GM19397 (cell line): ENCODE measurements around the gene UCP3.
"Not testable (repeated sequence)": the region's sequence is repeated elsewhere in the genome, so short reads cannot be mapped to it uniquely, and the experiment has no call there.

Experiments used
- ATAC-seq: cut with Tn5 transposase; IDR thresholded peaks from one replicate; pipeline ENCODE4 v1.9.1; 2021; ENCODE audit warnings: mild to moderate bottlenecking, moderate library complexity; ENCODE audit not compliant: unreplicated experiment

The UCP3 gene

GRCh38 chr11:74002832-74003231, 6.1 kb downstream of the UCP3 start:
- ATAC-seq = no peak

GRCh38 chr11:74001822-74002286, 7.0 kb downstream of the UCP3 start:
- no peak for ATAC-seq

- ATAC-seq = no peak
These were observed 8.4 kb downstream of the UCP3 start for GRCh38 chr11:74000307-74001133.

- no peak for ATAC-seq
These were observed 9.1 kb downstream of the UCP3 start for GRCh38 chr11:73999581-74000306.

GRCh38 chr11:73998846-73999575, 9.9 kb downstream of the UCP3 start:
- no peak for ATAC-seq

- ATAC-seq = no peak
These were observed 11.6 kb downstream of the UCP3 start for GRCh38 chr11:73997120-73997770.

GRCh38 chr11:73996161-73996747, 12.6 kb downstream of the UCP3 start:
- no peak for ATAC-seq

GRCh38 chr11:73995731-73996130, 13.2 kb downstream of the UCP3 start:
- ATAC-seq = no peak

GRCh38 chr11:73995247-73995646, 13.6 kb downstream of the UCP3 start:
- ATAC-seq = no peak

- no peak for ATAC-seq
These were observed 17.3 kb downstream of the UCP3 start for GRCh38 chr11:73991471-73992006.

GRCh38 chr11:73990730-73991129, 18.2 kb downstream of the UCP3 start:
- ATAC-seq = no peak

GRCh38 chr11:73989156-73989555, 19.7 kb downstream of the UCP3 start:
- no peak for ATAC-seq

GRCh38 chr11:73988227-73988626, 20.7 kb downstream of the UCP3 start:
- ATAC-seq = no peak

- ATAC-seq = not testable (repeated sequence)
These were observed 23.2 kb downstream of the UCP3 start for GRCh38 chr11:73985661-73986060.

GRCh38 chr11:73983741-73984538, 24.9 kb downstream of the UCP3 start:
- ATAC-seq = no peak

- ATAC-seq = peak; percentile 75
These were observed 25.7 kb downstream of the UCP3 start for GRCh38 chr11:73982990-73983740.

GRCh38 chr11:73982595-73982989, 26.3 kb downstream of the UCP3 start, which contains the start of gene UCP2:
TSS of gene UCP2 (minus strand) at chr11:73982843. CDS start at chr11:73978378, 4,465 bp downstream.
- peak; percentile 51 for ATAC-seq

- ATAC-seq = no peak
These were observed 27.7 kb downstream of the UCP3 start for GRCh38 chr11:73981051-73981805.
